ENCODE data around the gene EGLN2.
"Not testable (repeated sequence)": the region's sequence is repeated elsewhere in the genome, so short reads cannot be mapped to it uniquely, and the experiment has no call there.

The EGLN2 gene

DNA sequence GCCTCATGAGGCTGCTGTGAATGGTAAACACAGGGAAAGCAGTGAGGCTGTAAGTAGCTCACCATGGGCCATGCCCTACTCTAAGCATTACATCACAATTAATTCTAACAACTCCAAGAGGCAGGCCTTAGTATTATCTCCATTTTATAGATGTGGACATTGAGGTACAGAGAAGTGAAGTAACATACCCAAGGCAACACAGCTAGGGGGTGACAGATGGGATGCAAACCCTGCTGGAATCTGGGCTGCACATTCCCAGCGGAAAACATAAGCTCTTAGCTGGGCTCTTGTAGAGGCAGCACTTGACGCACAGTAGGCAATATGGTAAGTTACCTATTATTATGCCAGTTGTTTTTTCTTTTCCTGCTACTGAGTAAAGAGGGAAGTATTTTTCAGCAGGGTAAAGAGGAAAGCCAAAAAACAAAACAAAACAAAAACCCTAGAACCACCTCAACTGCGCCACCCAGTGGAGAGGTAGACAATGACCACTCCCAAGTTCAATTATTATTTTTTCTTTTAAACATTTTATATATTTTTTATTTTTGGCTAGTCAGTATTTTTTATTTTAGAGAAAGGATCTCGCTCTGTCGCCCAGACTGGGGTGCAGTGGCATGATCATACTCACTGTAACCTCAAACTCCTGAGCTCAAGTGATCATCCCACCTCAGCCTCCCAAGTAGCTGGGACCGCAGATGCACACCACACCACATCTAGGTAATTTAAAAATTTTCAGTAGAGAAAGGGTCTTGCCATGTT is 20.7 kb downstream of the EGLN2 start:
- not testable (repeated sequence) for H3K4me1 ChIP-seq (ENCODE audit: control insufficient read depth, insufficient read depth, low read length); H3K36me3 ChIP-seq (ENCODE audit: control insufficient read depth, insufficient read depth, low read length); H3K27ac ChIP-seq (ENCODE audit: low read depth, low read length); H3K4me3 ChIP-seq (ENCODE audit: low read length); H3K27me3 ChIP-seq (ENCODE audit: control insufficient read depth, insufficient read depth, low read length); H3K9ac ChIP-seq (ENCODE audit: low read length)

DNA sequence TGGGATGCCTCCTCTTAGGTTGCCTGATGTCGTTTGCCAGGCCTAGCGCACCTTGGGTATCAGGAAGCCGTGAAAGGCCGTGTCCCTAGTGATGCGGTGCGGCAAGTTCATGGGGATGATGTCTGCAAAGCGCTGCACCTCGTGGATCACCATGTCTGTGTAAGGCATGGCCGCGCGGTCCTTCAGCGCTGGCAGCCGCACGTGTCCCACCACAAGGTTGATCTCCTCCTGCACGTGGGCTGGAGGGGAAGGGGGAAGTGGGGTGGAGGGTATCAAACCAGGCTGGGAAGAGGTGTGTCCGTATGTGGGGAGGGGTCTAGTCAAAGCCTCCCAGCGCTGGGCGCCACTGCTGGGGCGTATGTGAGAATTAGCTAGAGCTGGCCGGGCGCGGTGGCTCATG is 23.2 kb downstream of the EGLN2 start:
- H3K36me3 ChIP-seq (ENCODE audit: control insufficient read depth, insufficient read depth, low read length) = peaks cover 7% of the 10 kb centered on the region
- peaks cover 8% of the 10 kb centered on the region for H3K4me1 ChIP-seq (ENCODE audit: control insufficient read depth, insufficient read depth, low read length)
- H3K4me3 ChIP-seq (ENCODE audit: low read length) = no peak overlapping the region
- peak overlapping the region; percentile 48 for H3K27ac ChIP-seq (ENCODE audit: low read depth, low read length)
- no peaks in the 10 kb centered on the region for H3K27me3 ChIP-seq (ENCODE audit: control insufficient read depth, insufficient read depth, low read length)
- no peak overlapping the region for H3K9ac ChIP-seq (ENCODE audit: low read length)

- Histone ChIP-seq H3K27ac (ENCODE audit: low read depth, low read length) (peak overlapping the region; percentile 48), H3K36me3 (ENCODE audit: control insufficient read depth, insufficient read depth, low read length) (peaks cover 10% of the 10 kb centered on the region)
- not testable (repeated sequence) for H3K27me3 ChIP-seq (ENCODE audit: control insufficient read depth, insufficient read depth, low read length); H3K4me1 ChIP-seq (ENCODE audit: control insufficient read depth, insufficient read depth, low read length); H3K4me3 ChIP-seq (ENCODE audit: low read length); H3K9ac ChIP-seq (ENCODE audit: low read length)
Observed at GRCh38 chr19:40822704-40823553, 23.9 kb downstream of the EGLN2 start.

GRCh38 chr19:40824916-40825315 is 25.9 kb downstream of the EGLN2 start:
- peaks cover 10% of the 10 kb centered on the region for H3K36me3 ChIP-seq (ENCODE audit: control insufficient read depth, insufficient read depth, low read length)
- not testable (repeated sequence) for H3K4me3 ChIP-seq (ENCODE audit: low read length); H3K9ac ChIP-seq (ENCODE audit: low read length); H3K4me1 ChIP-seq (ENCODE audit: control insufficient read depth, insufficient read depth, low read length); H3K27me3 ChIP-seq (ENCODE audit: control insufficient read depth, insufficient read depth, low read length); H3K27ac ChIP-seq (ENCODE audit: low read depth, low read length)

GRCh38 chr19:40825460-40826095 is 26.6 kb downstream of the EGLN2 start:
- H3K9ac ChIP-seq (ENCODE audit: low read length); H3K4me1 ChIP-seq (ENCODE audit: control insufficient read depth, insufficient read depth, low read length): not testable (repeated sequence)

DNA sequence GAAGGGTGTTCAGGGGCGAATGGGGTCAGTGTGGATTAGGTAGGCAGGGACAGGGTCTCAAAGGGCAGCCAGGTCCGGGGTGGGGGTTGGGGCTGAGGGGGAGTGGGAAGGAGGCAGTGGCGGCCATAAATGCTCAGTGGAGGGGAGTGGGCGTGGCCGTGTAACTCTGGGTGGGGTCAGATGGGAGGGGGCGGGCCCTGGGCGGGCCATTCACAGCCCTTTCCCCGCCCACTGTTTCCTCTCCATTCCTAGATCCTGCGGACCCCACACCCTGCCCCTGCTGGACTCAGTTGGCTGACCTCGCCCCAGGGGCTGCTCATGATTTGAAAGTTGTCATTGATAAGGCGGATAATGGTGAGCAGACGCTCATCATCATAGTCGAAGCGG is 27.3 kb downstream of the EGLN2 start:
- H3K9ac ChIP-seq (ENCODE audit: low read length); H3K27ac ChIP-seq (ENCODE audit: low read depth, low read length); H3K4me1 ChIP-seq (ENCODE audit: control insufficient read depth, insufficient read depth, low read length); H3K4me3 ChIP-seq (ENCODE audit: low read length); H3K27me3 ChIP-seq (ENCODE audit: control insufficient read depth, insufficient read depth, low read length): not testable (repeated sequence)
- H3K36me3 ChIP-seq (ENCODE audit: control insufficient read depth, insufficient read depth, low read length) = peaks cover 10% of the 10 kb centered on the region

More at GRCh38 chr19:40825460-40826095, 26.6 kb downstream of the EGLN2 start:
- H3K27me3 ChIP-seq (ENCODE audit: control insufficient read depth, insufficient read depth, low read length); H3K4me3 ChIP-seq (ENCODE audit: low read length); H3K27ac ChIP-seq (ENCODE audit: low read depth, low read length): not testable (repeated sequence)
- H3K36me3 ChIP-seq (ENCODE audit: control insufficient read depth, insufficient read depth, low read length) = peaks cover 10% of the 10 kb centered on the region

- not testable (repeated sequence) for H3K27me3 ChIP-seq (ENCODE audit: control insufficient read depth, insufficient read depth, low read length); H3K4me1 ChIP-seq (ENCODE audit: control insufficient read depth, insufficient read depth, low read length); H3K27ac ChIP-seq (ENCODE audit: low read depth, low read length); H3K4me3 ChIP-seq (ENCODE audit: low read length); H3K9ac ChIP-seq (ENCODE audit: low read length)
- H3K36me3 ChIP-seq (ENCODE audit: control insufficient read depth, insufficient read depth, low read length) = peaks cover 10% of the 10 kb centered on the region
Observed at GRCh38 chr19:40826699-40827385, 27.9 kb downstream of the EGLN2 start.

DNA sequence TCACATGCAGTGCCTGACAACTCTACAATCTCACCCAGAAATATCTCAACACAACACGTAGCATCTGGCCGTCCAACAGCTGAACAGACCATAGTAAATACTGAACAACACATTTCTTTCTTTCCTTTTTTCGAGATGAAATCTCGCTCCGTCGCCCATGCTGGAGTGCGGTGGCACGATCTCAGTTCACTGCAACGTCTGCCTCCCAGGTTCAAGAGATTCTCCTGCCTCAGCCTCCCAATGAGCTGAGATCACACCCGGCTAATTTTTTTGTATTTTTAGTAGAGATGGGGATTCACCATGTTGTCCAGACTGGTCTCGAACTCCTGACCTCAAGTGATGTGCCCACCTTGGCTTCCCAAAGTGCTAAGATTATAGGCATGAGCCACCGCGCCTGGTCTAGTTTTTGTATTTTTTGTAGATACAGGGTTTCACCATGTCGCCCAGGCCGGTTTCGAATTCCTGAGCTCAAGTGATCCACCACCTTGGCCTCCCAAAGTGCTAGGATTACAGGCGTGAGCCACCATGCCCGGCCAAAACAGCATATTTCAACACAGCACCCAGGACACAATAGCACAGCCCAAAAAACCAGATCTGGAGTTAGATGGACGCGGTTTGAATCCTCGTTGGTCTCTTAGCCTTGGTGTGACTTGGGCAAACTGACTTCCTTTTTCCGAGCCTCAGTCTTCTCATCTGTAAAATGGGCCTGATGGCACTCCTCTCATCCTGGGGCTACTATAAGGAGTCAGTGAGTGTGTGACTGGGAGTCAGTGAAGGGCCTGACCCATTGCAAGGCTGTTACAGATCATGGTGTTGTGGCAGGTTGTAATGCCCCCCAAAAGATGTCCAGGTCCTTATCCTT is 28.6 kb downstream of the EGLN2 start:
- peaks cover 10% of the 10 kb centered on the region for H3K36me3 ChIP-seq (ENCODE audit: control insufficient read depth, insufficient read depth, low read length)
- H3K27me3 ChIP-seq (ENCODE audit: control insufficient read depth, insufficient read depth, low read length) = no peaks in the 10 kb centered on the region
- no peak overlapping the region for H3K27ac ChIP-seq (ENCODE audit: low read depth, low read length)
- H3K4me1 ChIP-seq (ENCODE audit: control insufficient read depth, insufficient read depth, low read length) = peaks cover 6% of the 10 kb centered on the region
- no peak overlapping the region for H3K9ac ChIP-seq (ENCODE audit: low read length)
- H3K4me3 ChIP-seq (ENCODE audit: low read length) = no peak overlapping the region

- peaks cover 10% of the 10 kb centered on the region for H3K36me3 ChIP-seq (ENCODE audit: control insufficient read depth, insufficient read depth, low read length)
- H3K4me1 ChIP-seq (ENCODE audit: control insufficient read depth, insufficient read depth, low read length) = peaks cover 4% of the 10 kb centered on the region
- no peak overlapping the region for H3K27ac ChIP-seq (ENCODE audit: low read depth, low read length)
- no peaks in the 10 kb centered on the region for H3K27me3 ChIP-seq (ENCODE audit: control insufficient read depth, insufficient read depth, low read length)
- H3K4me3 ChIP-seq (ENCODE audit: low read length) = no peak overlapping the region
- no peak overlapping the region for H3K9ac ChIP-seq (ENCODE audit: low read length)
Observed at GRCh38 chr19:40829205-40829604, 30.2 kb downstream of the EGLN2 start.

- peaks cover 10% of the 10 kb centered on the region for H3K36me3 ChIP-seq (ENCODE audit: control insufficient read depth, insufficient read depth, low read length)
- not testable (repeated sequence) for H3K9ac ChIP-seq (ENCODE audit: low read length); H3K4me3 ChIP-seq (ENCODE audit: low read length); H3K27me3 ChIP-seq (ENCODE audit: control insufficient read depth, insufficient read depth, low read length); H3K4me1 ChIP-seq (ENCODE audit: control insufficient read depth, insufficient read depth, low read length); H3K27ac ChIP-seq (ENCODE audit: low read depth, low read length)
Observed at GRCh38 chr19:40830741-40831140, 31.8 kb downstream of the EGLN2 start.

GRCh38 chr19:40831502-40832430 is 32.8 kb downstream of the EGLN2 start:
- no peak overlapping the region for H3K4me3 ChIP-seq (ENCODE audit: low read length)
- H3K36me3 ChIP-seq (ENCODE audit: control insufficient read depth, insufficient read depth, low read length) = peaks cover 8% of the 10 kb centered on the region
- no peaks in the 10 kb centered on the region for H3K27me3 ChIP-seq (ENCODE audit: control insufficient read depth, insufficient read depth, low read length)
- H3K4me1 ChIP-seq (ENCODE audit: control insufficient read depth, insufficient read depth, low read length) = peaks cover 4% of the 10 kb centered on the region
- no peak overlapping the region for H3K9ac ChIP-seq (ENCODE audit: low read length)
- H3K27ac ChIP-seq (ENCODE audit: low read depth, low read length) = no peak overlapping the region
